PC-9 (cell line): ENCODE data around the gene EFEMP2. TPM values are rescaled to one million over a fixed set of nuclear protein-coding genes. Genes with fewer than 3 reads are reported as not detected.

Source experiments
- BruUV-seq: library from RNA; stranded (reverse); fragments of 400-500 nt; replicated peaks from 2 replicates; lab custom pipeline; 2021; lab: Mats Ljungman, UMichigan
- CTCF ChIA-PET: fragments of 300-600 bp; sonication (Branson Sonifier 250); formaldehyde crosslinking; loops from one replicate; lab custom pipeline; 2022; ENCODE audit warnings: antibody characterized with exemption; lab: Charles Lee
- POLR2A ChIA-PET: fragments of 300-600 bp; sonication (Branson Sonifier 250); formaldehyde crosslinking; loops from one replicate; lab custom pipeline; 2022; ENCODE audit warnings: antibody characterized with exemption; ENCODE audit not compliant: unreplicated experiment; lab: Charles Lee
- DNase-seq, 2 experiments: peaks; one replicate each; pipeline versions ENCODE4 v3.0.0 to v3.0.0-alpha.2; 2015 to 2022; ENCODE audit warnings: mixed read lengths in 1 of 2
- H2AFZ ChIP-seq: fragments of 200-600 bp; sonication (generic); 2 replicates; pipeline ENCODE4 v1.8.1; 2017; ENCODE audit warnings: antibody characterized with exemption
- H3F3A ChIP-seq: fragments of 200-600 bp; sonication (generic); 2 replicates; pipeline ENCODE4 v1.8.1; 2017; ENCODE audit warnings: antibody characterized with exemption, mild to moderate bottlenecking, low read depth; ENCODE audit not compliant: insufficient read depth
- H3K27ac ChIP-seq: fragments of 200-600 bp; sonication (generic); 2 replicates; pipeline ENCODE4 v1.6.1; 2016; ENCODE audit warnings: mixed run types
- H3K27me3 ChIP-seq: fragments of 200-600 bp; sonication (generic); 2 replicates; pipeline ENCODE4 v1.6.1; 2016; ENCODE audit warnings: low read depth, mixed run types; ENCODE audit not compliant: insufficient read depth
- H3K36me3 ChIP-seq: fragments of 200-600 bp; sonication (generic); 2 replicates; pipeline ENCODE4 v1.6.1; 2016; ENCODE audit warnings: low read depth, mixed run types
- H3K4me1 ChIP-seq: fragments of 200-600 bp; sonication (generic); replicated peaks from 2 replicates; pipeline ENCODE4 v1.6.1; 2016; ENCODE audit warnings: mixed run types; ENCODE audit not compliant: insufficient read depth
- H3K4me2 ChIP-seq: fragments of 200-600 bp; sonication (generic); 2 replicates; pipeline ENCODE4 v1.6.1; 2017; ENCODE audit warnings: mixed run types
- H3K4me3 ChIP-seq: fragments of 200-600 bp; sonication (generic); 2 replicates; pipeline ENCODE4 v1.6.1; 2016; ENCODE audit warnings: mixed run types
- H3K79me2 ChIP-seq: fragments of 200-600 bp; sonication (generic); 2 replicates; pipeline ENCODE4 v1.6.1; 2017; ENCODE audit warnings: low read depth, mixed run types
- H3K9me2 ChIP-seq: fragments of 200-600 bp; sonication (generic); 2 replicates; pipeline ENCODE4 v1.8.1; 2017; ENCODE audit warnings: mild to moderate bottlenecking; ENCODE audit not compliant: insufficient read depth
- H3K9me3 ChIP-seq: fragments of 200-600 bp; sonication (generic); 2 replicates; pipeline ENCODE4 v1.8.1; 2016; ENCODE audit warnings: low read depth; ENCODE audit not compliant: insufficient read depth
- H4K20me1 ChIP-seq: fragments of 200-600 bp; sonication (generic); 2 replicates; pipeline ENCODE4 v1.8.1; 2017; ENCODE audit not compliant: insufficient read depth
- CTCF ChIP-seq: fragments of 200-600 bp; sonication (generic); conservative IDR thresholded peaks from 2 replicates; pipeline ENCODE4 v1.6.1; 2017; ENCODE audit warnings: mixed run types, antibody characterized with exemption, mild to moderate bottlenecking, moderate library complexity
- EZH2 ChIP-seq: fragments of 200-600 bp; sonication (generic); IDR thresholded peaks from 2 replicates; pipeline ENCODE4 v1.8.0; 2017; ENCODE audit warnings: antibody characterized with exemption, low read depth
- intact Hi-C: fragments of 100-400 bp; cut with micrococcal nuclease; formaldehyde crosslinking; loops from one replicate; pipeline ENCODE4 v1.10.0; 2022; ENCODE audit not compliant: unreplicated experiment
- total RNA-seq: library from RNA; stranded (reverse); gene quantifications from 2 replicates; pipeline ENCODE4 v1.2.3, GENCODE V29; 2021

EFEMP2 gene
- total RNA-seq, 1 experiment from 2014 or later, result 18.1 TPM

DNA sequence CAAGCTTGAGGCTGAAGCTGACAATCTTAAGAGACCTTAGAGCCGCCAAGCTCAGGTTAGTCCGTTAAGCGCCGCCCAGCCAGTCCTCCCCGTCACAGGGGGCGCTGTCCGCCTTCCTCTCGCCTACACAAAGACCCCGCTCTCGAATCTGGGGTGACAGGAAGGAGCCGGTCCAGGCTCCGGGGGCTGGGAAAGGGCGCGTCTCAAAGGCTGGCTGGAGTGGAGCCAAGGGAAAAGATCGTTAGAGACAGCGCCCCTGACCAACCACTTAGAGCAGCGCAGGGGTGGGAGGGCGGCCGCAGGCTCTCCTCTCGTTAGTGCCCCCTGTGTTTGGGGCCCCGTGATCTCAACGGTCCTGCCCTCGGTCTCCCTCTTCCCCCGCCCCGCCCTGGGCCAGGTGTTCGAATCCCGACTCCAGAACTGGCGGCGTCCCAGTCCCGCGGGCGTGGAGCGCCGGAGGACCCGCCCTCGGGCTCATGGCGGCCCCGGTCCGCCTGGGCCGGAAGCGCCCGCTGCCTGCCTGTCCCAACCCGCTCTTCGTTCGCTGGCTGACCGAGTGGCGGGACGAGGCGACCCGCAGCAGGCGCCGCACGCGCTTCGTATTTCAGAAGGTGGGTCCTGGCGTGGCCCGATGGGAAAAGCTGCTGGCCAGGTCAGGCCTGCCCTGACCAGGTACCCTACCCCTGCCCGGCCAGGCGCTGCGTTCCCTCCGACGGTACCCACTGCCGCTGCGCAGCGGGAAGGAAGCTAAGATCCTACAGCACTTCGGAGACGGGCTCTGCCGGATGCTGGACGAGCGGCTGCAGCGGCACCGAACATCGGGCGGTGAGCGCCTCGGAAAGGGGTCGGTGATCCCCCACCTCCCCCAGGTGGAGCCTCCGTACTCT lies 12.1 kb downstream of the EFEMP2 start, which contains the start of gene MUS81:
MUS81 (plus strand) TSS at position 156 of the 887 bp plus-strand sequence; CDS start at position 477, 321 bp downstream.
- Histone ChIP-seq H3K9me3 (no peaks in the 10 kb centered on the region), H4K20me1 (peaks cover 20% of the 10 kb centered on the region), H3K27ac (peak within 1 kb of the TSS; percentile 79), H3K79me2 (peaks cover 48% of the 10 kb centered on the region), H3F3A (peaks cover 38% of the 10 kb centered on the region), H3K36me3 (peaks cover 36% of the 10 kb centered on the region), H3K4me2 (peak within 1 kb of the TSS; percentile 88), H3K4me3 (peak within 1 kb of the TSS; percentile 96), H2AFZ (peak within 1 kb of the TSS; percentile 92), H3K9me2 (no peaks in the 10 kb centered on the region), H3K27me3 (no peaks in the 10 kb centered on the region), H3K4me1 (peaks cover 21% of the 10 kb centered on the region)
- DNase-seq, result peak; percentile 95 to 99
- ChIA-PET POLR2A (interaction anchor here (0.5 to 1.9 kb wide), 11 partner anchors 11 to 353 kb away, joined by 3 to 29 read pairs (median 6); partner anchors contain the start of genes CCDC85B and FIBP), CTCF (interaction anchor here (0.6 to 2.4 kb wide), 9 partner anchors 12 to 149 kb away, joined by 3 to 24 read pairs (median 4); partner anchors contain the start of genes BANF1, CCDC85B, FIBP and KAT5)
- BruUV-seq, result no TSS peak
- intact Hi-C loops, result no loop called here
- TF ChIP-seq EZH2 (no peak), CTCF (peak; percentile 99)

DNA sequence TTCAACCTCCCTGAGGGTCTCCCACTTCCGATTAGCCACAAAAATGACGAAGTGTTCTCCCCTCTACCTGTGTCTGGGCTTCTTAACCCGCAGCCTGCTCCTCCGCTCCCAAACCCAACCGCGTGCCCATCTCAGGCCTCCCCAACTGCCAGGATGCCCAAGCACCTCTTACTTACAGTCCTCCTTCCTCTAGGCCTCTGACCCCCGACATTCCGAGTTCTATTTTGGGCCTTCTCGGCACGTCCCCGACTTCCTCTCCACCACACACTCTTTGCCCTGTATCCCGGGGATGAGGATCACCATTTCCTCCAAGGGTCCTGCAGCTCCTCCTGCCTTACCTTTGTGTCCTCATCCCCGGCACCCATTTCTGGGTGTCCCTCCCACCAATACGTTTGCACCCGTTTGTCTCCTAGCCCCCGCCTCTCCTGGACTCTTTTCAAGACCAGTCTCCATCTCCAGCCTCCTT lies 12.8 kb downstream of the EFEMP2 start:
- Histone ChIP-seq H3K27ac (peak overlapping the region; percentile 79), H3K4me3 (peak overlapping the region; percentile 96), H3K9me2 (no peaks in the 10 kb centered on the region), H3F3A (peaks cover 45% of the 10 kb centered on the region), H4K20me1 (peaks cover 26% of the 10 kb centered on the region), H3K36me3 (peaks cover 35% of the 10 kb centered on the region), H3K4me1 (peaks cover 21% of the 10 kb centered on the region), H3K4me2 (peak overlapping the region; percentile 88), H2AFZ (peak overlapping the region; percentile 92), H3K27me3 (no peaks in the 10 kb centered on the region), H3K79me2 (peaks cover 55% of the 10 kb centered on the region), H3K9me3 (no peaks in the 10 kb centered on the region)
- CTCF ChIA-PET, result interaction anchor here (0.7 to 2.4 kb wide), 7 partner anchors 25 to 163 kb away, joined by 3 to 24 read pairs (median 5); partner anchors contain the start of genes BANF1, CCDC85B and FIBP
- DNase-seq, result no peak
- TF ChIP-seq EZH2 (no peak), CTCF (no peak)
- POLR2A ChIA-PET, result interaction anchor here (0.5 to 1.9 kb wide), 21 partner anchors 25 to 1926 kb away, joined by 3 to 29 read pairs (median 4); partner anchors contain the start of genes CCDC85B, FIBP, KAT5 and PCNX3
- TSS peak; percentile 62 for BruUV-seq
- intact Hi-C loops, result loop anchor here (1.0 to 2.0 kb wide), 4 partner anchors 28 to 245 kb away; partner anchors contain the start of genes FIBP, MAP3K11, OVOL1 and PCNX3
